NT2/D1 (cell line): Measurements from ENCODE around the gene FNIP1.

ENCODE experiments used
- DNase-seq: peaks from one replicate; pipeline ENCODE4 v3.0.0-alpha.2; 2011; ENCODE audit warnings: low read depth, low spot score
- H3K27me3 ChIP-seq: 2 replicates; pipeline ENCODE4 v1.6.0; 2011; ENCODE audit warnings: mild to moderate bottlenecking; ENCODE audit not compliant: insufficient read length, insufficient read depth
- H3K36me3 ChIP-seq: 2 replicates; pipeline ENCODE4 v1.6.1; 2011; ENCODE audit warnings: mild to moderate bottlenecking, low read length, mixed read lengths; ENCODE audit not compliant: insufficient read depth, insufficient read length
- H3K4me1 ChIP-seq: 2 replicates; pipeline ENCODE4 v1.5.1; 2011; ENCODE audit not compliant: insufficient read depth, insufficient read length
- H3K4me3 ChIP-seq: 2 replicates; pipeline ENCODE4 v1.5.1; 2011; ENCODE audit warnings: low read depth; ENCODE audit not compliant: insufficient read length
- H3K9ac ChIP-seq: 2 replicates; pipeline ENCODE4 v1.6.0; 2011; ENCODE audit warnings: low read depth; ENCODE audit not compliant: insufficient read length
- H3K9me3 ChIP-seq: 2 replicates; pipeline ENCODE4 v1.5.1; 2011; ENCODE audit warnings: mild to moderate bottlenecking, low read length; ENCODE audit not compliant: insufficient read depth
- SUZ12 ChIP-seq: IDR thresholded peaks from 2 replicates; pipeline ENCODE4 v1.6.1; 2011; ENCODE audit not compliant: insufficient read length, insufficient read depth; ENCODE audit errors: extremely low read depth
- YY1 ChIP-seq: IDR thresholded peaks from 2 replicates; pipeline ENCODE4 v1.6.1; 2011; ENCODE audit not compliant: insufficient read length, insufficient read depth
- ZNF274 ChIP-seq: IDR thresholded peaks from 2 replicates; pipeline ENCODE4 v1.6.1; 2011; ENCODE audit warnings: mild to moderate bottlenecking, low read depth, low read length

Gene FNIP1

DNA sequence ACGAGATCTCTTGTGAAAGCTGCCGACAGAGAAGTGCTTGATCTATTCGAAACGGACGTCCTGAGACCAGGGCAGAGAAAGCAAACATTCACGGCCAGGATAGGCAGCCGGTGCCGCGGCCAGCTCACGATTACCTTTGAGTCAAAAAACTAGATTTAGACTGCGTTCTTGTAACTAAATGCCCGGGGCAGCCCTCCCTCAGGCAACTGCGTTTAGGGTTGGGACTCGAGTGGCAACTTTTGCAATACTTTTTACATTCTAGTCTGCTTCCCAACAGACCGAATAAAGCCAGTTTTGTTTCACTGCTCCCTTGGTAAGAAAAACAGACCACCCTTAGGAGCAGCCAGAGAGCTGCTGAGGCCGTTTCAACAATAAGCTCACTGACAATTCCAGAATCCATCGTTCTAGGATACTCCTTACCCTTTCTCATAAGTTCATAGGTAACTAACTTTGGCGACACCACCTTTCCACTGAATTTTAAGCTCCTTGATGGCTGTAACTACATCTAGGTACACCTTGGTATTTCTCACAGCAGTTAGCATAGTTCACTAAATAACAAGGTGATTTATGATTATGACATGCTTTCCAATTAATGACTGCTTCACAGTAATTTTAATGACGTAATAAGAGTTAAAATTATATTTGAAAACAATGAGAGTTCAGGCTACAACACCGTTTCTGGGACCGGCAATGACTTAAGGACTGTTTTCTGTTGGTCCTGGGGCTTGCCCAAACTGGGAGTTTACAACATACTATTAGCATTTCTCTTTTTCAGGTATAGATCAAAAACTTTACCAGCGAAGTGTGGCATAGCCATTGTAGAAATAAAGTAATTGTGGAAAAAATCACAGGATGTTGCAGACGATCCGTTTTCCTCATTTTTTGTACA is 160.9 kb downstream of the FNIP1 start:
- Histone ChIP-seq H3K9ac (peak overlapping the region; percentile 71), H3K9me3 (no peaks in the 10 kb centered on the region), H3K36me3 (peaks cover 3% of the 10 kb centered on the region), H3K4me1 (no peaks in the 10 kb centered on the region), H3K4me3 (peak overlapping the region; percentile 100), H3K27me3 (no peaks in the 10 kb centered on the region)
- TF ChIP-seq YY1 (no peak), ZNF274 (no peak), SUZ12 (no peak)
- DNase-seq = no peak

GRCh38 chr5:131634996-131635683 is 161.7 kb downstream of the FNIP1 start, which contains the start of gene RAPGEF6:
Gene RAPGEF6, minus strand, starts transcription at chr5:131635229. Its CDS starts 199 bp downstream, at chr5:131635030.
- Histone ChIP-seq H3K4me1 (no peaks in the 10 kb centered on the region), H3K4me3 (peak within 1 kb of the TSS; percentile 100), H3K27me3 (no peaks in the 10 kb centered on the region), H3K36me3 (peaks cover 3% of the 10 kb centered on the region), H3K9ac (peak within 1 kb of the TSS; percentile 95), H3K9me3 (no peaks in the 10 kb centered on the region)
- TF ChIP-seq ZNF274 (no peak), SUZ12 (no peak), YY1 (no peak)
- DNase-seq = peak; percentile 94

DNA sequence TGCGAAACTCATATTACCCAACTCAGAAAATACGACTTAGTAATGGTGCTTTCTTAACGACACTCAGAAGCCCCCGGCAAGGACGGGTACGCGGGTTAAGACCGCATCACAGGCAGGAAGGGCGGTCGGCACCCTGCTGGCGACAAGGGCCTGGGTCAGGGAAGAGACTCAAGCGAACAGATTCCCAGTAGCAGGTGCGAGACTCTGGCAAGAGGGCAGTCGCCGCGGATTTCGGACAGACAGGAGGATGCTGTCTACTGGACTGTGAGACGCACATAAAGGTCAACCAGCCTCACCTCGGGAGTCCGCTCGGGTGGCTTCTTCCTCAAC is 162.2 kb downstream of the FNIP1 start:
- no peaks in the 10 kb centered on the region for H3K9me3 ChIP-seq
- no peaks in the 10 kb centered on the region for H3K4me1 ChIP-seq
- TF ChIP-seq ZNF274 (no peak), YY1 (no peak), SUZ12 (no peak)
- H3K9ac ChIP-seq = peak overlapping the region; percentile 95
- H3K36me3 ChIP-seq = peaks cover 3% of the 10 kb centered on the region
- H3K4me3 ChIP-seq = peak overlapping the region; percentile 100
- no peaks in the 10 kb centered on the region for H3K27me3 ChIP-seq
- DNase-seq = peak; percentile 30

- peaks cover 3% of the 10 kb centered on the region for H3K36me3 ChIP-seq
- TF ChIP-seq YY1 (no peak), SUZ12 (no peak), ZNF274 (no peak)
- no peaks in the 10 kb centered on the region for H3K4me1 ChIP-seq
- H3K27me3 ChIP-seq = no peaks in the 10 kb centered on the region
- peak overlapping the region; percentile 100 for H3K4me3 ChIP-seq
- DNase-seq = no peak
- no peaks in the 10 kb centered on the region for H3K9me3 ChIP-seq
- H3K9ac ChIP-seq = peak overlapping the region; percentile 95
Measured at GRCh38 chr5:131634238-131634637, 162.6 kb downstream of the FNIP1 start.

GRCh38 chr5:131633830-131634229 is 163.0 kb downstream of the FNIP1 start:
- TF ChIP-seq SUZ12 = no peak
- TF ChIP-seq ZNF274 = no peak
- no peak for TF ChIP-seq YY1
- Histone ChIP-seq H3K4me3 (peak overlapping the region; percentile 100), H3K36me3 (peaks cover 3% of the 10 kb centered on the region), H3K27me3 (no peaks in the 10 kb centered on the region), H3K9me3 (no peaks in the 10 kb centered on the region), H3K4me1 (no peaks in the 10 kb centered on the region), H3K9ac (no peak overlapping the region)
- DNase-seq = no peak

DNA sequence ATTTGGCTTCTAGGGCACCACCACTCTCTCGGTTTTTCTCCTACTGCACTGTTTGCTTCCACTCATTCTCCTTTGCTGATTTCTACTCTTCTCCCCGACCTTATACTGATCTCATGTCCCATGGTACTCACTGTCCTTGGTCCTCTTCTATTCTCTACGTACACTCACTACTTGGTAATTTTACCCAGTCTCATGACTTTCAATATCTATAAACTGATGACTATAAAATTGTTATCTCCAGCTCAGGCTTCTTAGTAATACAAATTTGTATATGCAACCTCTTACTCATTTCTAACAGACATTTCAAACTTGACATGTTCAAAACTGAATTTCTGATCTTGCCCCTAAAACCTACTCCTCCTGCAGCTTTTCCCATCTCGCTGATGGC is 165.9 kb downstream of the FNIP1 start:
- TF ChIP-seq SUZ12 = no peak
- no peak for TF ChIP-seq ZNF274
- TF ChIP-seq YY1 = no peak
- no peak for DNase-seq
- Histone ChIP-seq H3K27me3 (no peaks in the 10 kb centered on the region), H3K9me3 (no peaks in the 10 kb centered on the region), H3K4me3 (no peak overlapping the region), H3K4me1 (no peaks in the 10 kb centered on the region), H3K36me3 (peaks cover 3% of the 10 kb centered on the region), H3K9ac (no peak overlapping the region)

DNA sequence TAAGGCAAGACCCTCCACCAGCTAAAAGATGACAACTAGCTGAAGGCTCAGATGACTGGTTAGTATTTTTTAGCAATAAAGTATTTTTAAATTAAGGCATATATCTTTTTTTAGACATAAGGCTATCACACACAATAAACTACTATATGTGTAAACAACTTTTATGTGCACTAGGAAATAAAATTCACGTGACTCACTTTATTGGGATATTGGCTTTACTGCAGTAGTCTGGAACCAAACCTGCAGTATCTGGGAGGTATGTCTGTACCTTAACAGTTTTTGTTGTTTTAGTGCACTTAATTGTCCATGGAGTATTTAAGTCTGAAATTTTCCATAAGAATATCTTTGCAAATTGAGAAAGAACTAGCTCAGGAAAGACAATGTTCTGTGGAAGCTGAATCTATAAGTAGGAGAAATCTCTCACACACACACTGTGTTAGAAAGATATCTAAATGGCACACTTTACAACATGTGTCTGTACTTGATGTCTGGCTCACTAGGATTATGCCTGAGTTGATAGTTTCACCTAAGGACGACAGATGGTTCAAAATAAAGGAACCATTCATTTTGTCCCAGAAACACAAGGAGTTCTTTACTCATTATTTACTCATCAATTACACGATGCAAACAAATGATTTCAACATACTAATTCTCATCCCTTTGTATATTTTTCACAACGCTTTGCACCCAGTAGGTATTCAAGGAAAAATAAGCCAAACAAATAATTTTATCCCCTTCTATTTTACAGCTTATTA is 166.4 kb downstream of the FNIP1 start:
- H3K36me3 ChIP-seq = peaks cover 3% of the 10 kb centered on the region
- no peak for DNase-seq
- H3K9me3 ChIP-seq = no peaks in the 10 kb centered on the region
- no peaks in the 10 kb centered on the region for H3K4me1 ChIP-seq
- TF ChIP-seq ZNF274 = no peak
- no peak for TF ChIP-seq YY1
- TF ChIP-seq SUZ12 = no peak
- H3K4me3 ChIP-seq = no peak overlapping the region
- no peak overlapping the region for H3K9ac ChIP-seq
- H3K27me3 ChIP-seq = no peaks in the 10 kb centered on the region
